HepG2 (cell line): Measurements from ENCODE around the gene CFAP97. TPM values are rescaled to one million over a fixed set of nuclear protein-coding genes. Genes with fewer than 3 reads are reported as not detected.

Experiments used
- BATF2 ChIP-seq: sonication (generic); formaldehyde crosslinking; IDR thresholded peaks from 2 replicates; pipeline ENCODE4 v1.8.0; 2022; ENCODE audit warnings: mild to moderate bottlenecking, missing genetic modification reagents, moderate library complexity
- HHEX ChIP-seq: IDR thresholded peaks from 2 replicates; pipeline ENCODE4 v1.6.1; 2016; ENCODE audit warnings: control low read depth
- HIVEP1 ChIP-seq: sonication (generic); formaldehyde crosslinking; IDR thresholded peaks from 2 replicates; pipeline ENCODE4 v1.4.0; 2020; ENCODE audit warnings: mild to moderate bottlenecking, missing genetic modification reagents
- KLF11 ChIP-seq: IDR thresholded peaks from 2 replicates; pipeline ENCODE4 v1.6.1; 2016; ENCODE audit warnings: missing compliant biosample characterization
- LRRFIP1 ChIP-seq: sonication (generic); formaldehyde crosslinking; conservative IDR thresholded peaks from 2 replicates; pipeline ENCODE4 v1.4.0; 2020; ENCODE audit warnings: missing genetic modification reagents
- MAX ChIP-seq: IDR thresholded peaks from 2 replicates; pipeline ENCODE4 v1.6.1; 2012; ENCODE audit warnings: inconsistent platforms
- MYC ChIP-seq: sonication (generic); formaldehyde crosslinking; IDR thresholded peaks from 2 replicates; pipeline ENCODE4 v1.9.0; 2021; ENCODE audit warnings: missing genetic modification reagents, borderline replicate concordance
- NFYB ChIP-seq: sonication (generic); formaldehyde crosslinking; IDR thresholded peaks from 2 replicates; pipeline ENCODE4 v1.4.0; 2020; ENCODE audit warnings: missing genetic modification reagents
- PTBP1 ChIP-seq: fragments of 200-400 bp; formaldehyde crosslinking; IDR thresholded peaks from 2 replicates; pipeline ENCODE4 v1.6.1; 2018; ENCODE audit warnings: low read length, low read depth; ENCODE audit not compliant: poor library complexity, severe bottlenecking
- REL ChIP-seq: sonication (generic); formaldehyde crosslinking; conservative IDR thresholded peaks from 2 replicates; pipeline ENCODE4 v1.8.0; 2022; ENCODE audit warnings: mild to moderate bottlenecking, missing genetic modification reagents, moderate library complexity
- SAFB2 ChIP-seq: sonication (generic); formaldehyde crosslinking; IDR thresholded peaks from 2 replicates; pipeline ENCODE4 v1.5.1; 2020; ENCODE audit warnings: missing genetic modification reagents, low read depth, mild to moderate bottlenecking, borderline replicate concordance
- SSRP1 ChIP-seq: IDR thresholded peaks from 2 replicates; pipeline ENCODE4 v1.6.1; 2016; ENCODE audit warnings: control low read depth
- STAG1 ChIP-seq: sonication (generic); formaldehyde crosslinking; IDR thresholded peaks from 2 replicates; pipeline ENCODE4 v1.4.0; 2020; ENCODE audit warnings: missing genetic modification reagents
- U2AF2 ChIP-seq: fragments of 200-400 bp; formaldehyde crosslinking; IDR thresholded peaks from 2 replicates; pipeline ENCODE4 v1.6.1; 2017; ENCODE audit warnings: low read depth, mild to moderate bottlenecking, low read length
- ZNF207 ChIP-seq: fragments of 450-650 bp; IDR thresholded peaks from 2 replicates; pipeline ENCODE4 v1.6.1; 2016; ENCODE audit warnings: antibody characterized with exemption, borderline replicate concordance
- ZNF276 ChIP-seq: sonication (generic); formaldehyde crosslinking; IDR thresholded peaks from 2 replicates; pipeline ENCODE4 v1.4.0; 2020; ENCODE audit warnings: mild to moderate bottlenecking, low read depth, missing genetic modification reagents
- ZNF317 ChIP-seq: sonication (generic); formaldehyde crosslinking; IDR thresholded peaks from 2 replicates; pipeline ENCODE4 v1.5.0; 2020; ENCODE audit warnings: mild to moderate bottlenecking, missing genetic modification reagents
- ZNF543 ChIP-seq: sonication (generic); formaldehyde crosslinking; IDR thresholded peaks from 2 replicates; pipeline ENCODE4 v1.4.0; 2020; ENCODE audit warnings: mild to moderate bottlenecking, missing genetic modification reagents
- ZNF687 ChIP-seq: sonication (generic); formaldehyde crosslinking; IDR thresholded peaks from 2 replicates; pipeline ENCODE4 v1.5.1; 2020; ENCODE audit warnings: mild to moderate bottlenecking, missing genetic modification reagents, moderate library complexity
- ZNF780A ChIP-seq: sonication (generic); formaldehyde crosslinking; IDR thresholded peaks from 2 replicates; pipeline ENCODE4 v1.8.0; 2022; ENCODE audit warnings: mild to moderate bottlenecking, missing genetic modification reagents, moderate library complexity
- ZSCAN31 ChIP-seq: sonication (generic); formaldehyde crosslinking; IDR thresholded peaks from 2 replicates; pipeline ENCODE4 v1.5.0; 2020; ENCODE audit warnings: low read depth, mild to moderate bottlenecking, missing genetic modification reagents
- polyA plus RNA-seq, 8 experiments: library from polyadenylated mRNA; depleted of rRNA in 3 of 8; stranded (reverse) in 7 of 8; unstranded in 1 of 8; fragments of >200 nt; fragmentation: Illumina TruSeq in 4 of 8; extraction: Trizol in 4 of 8; gene quantifications; 2 replicates each; pipeline versions ENCODE4 v1.2.1 to v1.2.3, GENCODE V29; 2011 to 2016; ENCODE audit warnings: low read depth in 4 of 8, missing spikeins in 1 of 8, mixed read lengths in 1 of 8; ENCODE audit not compliant: insufficient read depth in 1 of 8
- total RNA-seq, 5 experiments: library from RNA; depleted of rRNA; stranded (reverse); fragments of >200 nt; fragmentation: Illumina TruSeq; extraction: Trizol; gene quantifications; 2 replicates each; pipeline ENCODE4 v1.2.3, GENCODE V29; 2016; ENCODE audit warnings: low read depth in 1 of 5

Gene CFAP97
- total and polyA plus RNA-seq, 2 of the 13 experiments (the other 11 are each of a cell fraction or from before 2014, with no cell fraction given), result 32.1 to 44.4 TPM

GRCh38 chr4:185209031-185209851, 5.4 kb upstream of the CFAP97 start, which contains the start of gene SNX25 (continued):
- TF ChIP-seq MYC (CRISPR knock-in tag) (0 out of 2 replicates have a peak, but pooled peaks have one; percentile 28), ZNF543 (no peak), BATF2 (CRISPR knock-in tag) (no peak), STAG1 (CRISPR knock-in tag) (peak; percentile 25; the same call in 1 of the 2 replicates), ZNF317 (no peak), HHEX (CRISPR knock-in tag) (no peak), ZSCAN31 (CRISPR knock-in tag) (peak; percentile 81; the same call in 1 of the 2 replicates), ZNF207 (no peak), ZNF687 (CRISPR knock-in tag) (peak; percentile 61; the same call in 1 of the 2 replicates), SAFB2 (CRISPR knock-in tag) (peak; percentile 71; the same call in 1 of the 2 replicates), HIVEP1 (0 out of 2 replicates have a peak, but pooled peaks have one; percentile 61), KLF11 (CRISPR knock-in tag) (no peak), LRRFIP1 (CRISPR knock-in tag) (no peak), MAX (peak; percentile 62), ZNF780A (CRISPR knock-in tag) (no peak), U2AF2 (no peak), NFYB (CRISPR knock-in tag) (no peak), SSRP1 (CRISPR knock-in tag) (no peak), ZNF276 (CRISPR knock-in tag) (no peak), PTBP1 (no peak), REL (no peak)
